GM12891 (cell line): Measurements from ENCODE around the gene AP2A1.

Source experiments
- DNase-seq: peaks from one replicate; pipeline ENCODE4 v3.0.0; 2011; ENCODE audit warnings: low spot score; ENCODE audit not compliant: insufficient read length
- FAIRE-seq: peaks from 2 replicates; lab custom pipeline; 2011; peaks lifted over from hg19 to GRCh38; lab: Jason Lieb, UNC
- PAX5 ChIP-seq: IDR thresholded peaks from 2 replicates; pipeline ENCODE4 v1.6.1; 2011; ENCODE audit warnings: low read length, moderate library complexity, mild to moderate bottlenecking; ENCODE audit not compliant: insufficient read depth, severe bottlenecking
- POLR2A ChIP-seq: IDR thresholded peaks from 2 replicates; pipeline ENCODE4 v1.6.1; 2011; ENCODE audit warnings: low read depth, low read length, control low read depth
- POLR2AphosphoS5 ChIP-seq: IDR thresholded peaks from 2 replicates; pipeline ENCODE4 v1.6.1; 2011; ENCODE audit warnings: low read depth, low read length, control low read depth
- POU2F2 ChIP-seq: IDR thresholded peaks from 2 replicates; pipeline ENCODE4 v1.6.1; 2011; ENCODE audit warnings: low read depth, mild to moderate bottlenecking, control low read depth, low read length, moderate library complexity
- SPI1 ChIP-seq: IDR thresholded peaks from 2 replicates; pipeline ENCODE4 v1.6.1; 2011; ENCODE audit warnings: low read depth, low read length, control low read depth
- TAF1 ChIP-seq: IDR thresholded peaks from 2 replicates; pipeline ENCODE4 v1.6.1; 2011; ENCODE audit warnings: low read depth, low read length, control low read depth

AP2A1 gene

GRCh38 chr19:49809160-49809940, 42.5 kb downstream of the AP2A1 start:
- no peak for DNase-seq
- no peak for TF ChIP-seq POU2F2
- TF ChIP-seq POLR2A, result no peak
- TF ChIP-seq POLR2AphosphoS5, result no peak
- TF ChIP-seq TAF1, result no peak
- TF ChIP-seq PAX5, result no peak
- FAIRE-seq, result peak; percentile 50

GRCh38 chr19:49809941-49810389, 43.2 kb downstream of the AP2A1 start:
- FAIRE-seq (no peak), DNase-seq (no peak)
- no peak for TF ChIP-seq POLR2A
- TF ChIP-seq TAF1, result no peak
- TF ChIP-seq POLR2AphosphoS5, result no peak
- no peak for TF ChIP-seq PAX5
- no peak for TF ChIP-seq SPI1

GRCh38 chr19:49811328-49811727, 44.5 kb downstream of the AP2A1 start:
- no peak for FAIRE-seq
- no peak for DNase-seq
- TF ChIP-seq POU2F2 (no peak), PAX5 (no peak)

- FAIRE-seq, result no peak
These were observed 45.7 kb downstream of the AP2A1 start for GRCh38 chr19:49812452-49812996.

GRCh38 chr19:49812997-49813861, 46.4 kb downstream of the AP2A1 start, which contains the start of gene FUZ:
FUZ (minus strand) TSS chr19:49813292; CDS start chr19:49813106, 186 bp downstream.
- peak; percentile 81 for DNase-seq
- peak; percentile 99 for FAIRE-seq
- TF ChIP-seq TAF1 (peak; percentile 57; the same call in 1 of the 2 replicates), SPI1 (no peak), POLR2AphosphoS5 (no peak; the same call in 1 of the 2 replicates), POU2F2 (no peak), PAX5 (no peak), POLR2A (peak; percentile 53; the same call in 1 of the 2 replicates)

More at GRCh38 chr19:49812452-49812996, 45.7 kb downstream of the AP2A1 start:
- TF ChIP-seq TAF1 (no peak), PAX5 (no peak), POU2F2 (no peak), POLR2AphosphoS5 (no peak), SPI1 (no peak), POLR2A (no peak)
- no peak for DNase-seq

- TF ChIP-seq TAF1, result no peak
- TF ChIP-seq POLR2AphosphoS5, result no peak
- no peak for TF ChIP-seq PAX5
- TF ChIP-seq POU2F2, result no peak
- no peak for TF ChIP-seq POLR2A
- no peak for TF ChIP-seq SPI1
- DNase-seq, result no peak
- FAIRE-seq, result no peak
These were observed 47.2 kb downstream of the AP2A1 start for GRCh38 chr19:49814010-49814409.

GRCh38 chr19:49816590-49816989, 49.8 kb downstream of the AP2A1 start:
- no peak for TF ChIP-seq SPI1
- TF ChIP-seq POLR2AphosphoS5, result no peak
- no peak for TF ChIP-seq TAF1
- no peak for TF ChIP-seq POU2F2
- no peak for TF ChIP-seq PAX5
- no peak for TF ChIP-seq POLR2A
- no peak for DNase-seq
- no peak for FAIRE-seq

- DNase-seq (peak; percentile 91), FAIRE-seq (peak; percentile 98)
- TF ChIP-seq POLR2A (peak; percentile 65; the same call in 1 of the 2 replicates), TAF1 (peak; percentile 47; the same call in 1 of the 2 replicates), SPI1 (peak; percentile 57), PAX5 (no peak)
These were observed 51.3 kb downstream of the AP2A1 start, which contains the start of gene MED25 for GRCh38 chr19:49817964-49818648. MED25 (plus strand) TSS chr19:49818289; CDS start chr19:49818342, 53 bp downstream.
